ENCODE results near the gene RBM6.

- no peak for TF ChIP-seq POLR2A (IDR thresholded peaks at IDR 0.05; ENCODE audit: low read length)
- no peak for TF ChIP-seq GATA1 (IDR thresholded peaks at IDR 0.05; ENCODE audit: low read depth, low read length)
Observed at GRCh38 chr3:50003824-50004223, 63.9 kb downstream of the RBM6 start.
